WERI-Rb-1 (cell line): ENCODE results near the gene FASTK.

Experiments
- DNase-seq: peaks from one replicate; pipeline ENCODE4 v3.0.0-alpha.2; 2020
- H3K27ac ChIP-seq: fragments of 250-450 bp; sonication (Bioruptor Pico); 2 replicates; pipeline ENCODE4 v1.5.1; 2020; ENCODE audit warnings: mild to moderate bottlenecking, moderate library complexity
- H3K27me3 ChIP-seq: fragments of 250-450 bp; sonication (Bioruptor Pico); 2 replicates; pipeline ENCODE4 v1.5.1; 2021; ENCODE audit warnings: mild to moderate bottlenecking, low read depth, moderate library complexity; ENCODE audit not compliant: insufficient read depth, severe bottlenecking
- H3K36me3 ChIP-seq: fragments of 250-450 bp; sonication (Bioruptor Pico); 2 replicates; pipeline ENCODE4 v1.5.1; 2020; ENCODE audit warnings: mild to moderate bottlenecking, moderate library complexity
- H3K4me3 ChIP-seq: 2 replicates; pipeline ENCODE4 v1.5.1; 2011; ENCODE audit warnings: low read depth, mild to moderate bottlenecking, control low read depth, low read length
- H3K9me3 ChIP-seq: fragments of 250-450 bp; sonication (Bioruptor Pico); 2 replicates; pipeline ENCODE4 v1.5.1; 2021; ENCODE audit warnings: mild to moderate bottlenecking, moderate library complexity; ENCODE audit not compliant: severe bottlenecking
- TF ChIP-seq, protein P1 (sequence below): IDR thresholded peaks from 2 replicates; pipeline ENCODE4 v1.5.1; 2011; ENCODE audit warnings: low read depth, mild to moderate bottlenecking, control low read depth, inconsistent platforms, low read length

The FASTK gene

DNA sequence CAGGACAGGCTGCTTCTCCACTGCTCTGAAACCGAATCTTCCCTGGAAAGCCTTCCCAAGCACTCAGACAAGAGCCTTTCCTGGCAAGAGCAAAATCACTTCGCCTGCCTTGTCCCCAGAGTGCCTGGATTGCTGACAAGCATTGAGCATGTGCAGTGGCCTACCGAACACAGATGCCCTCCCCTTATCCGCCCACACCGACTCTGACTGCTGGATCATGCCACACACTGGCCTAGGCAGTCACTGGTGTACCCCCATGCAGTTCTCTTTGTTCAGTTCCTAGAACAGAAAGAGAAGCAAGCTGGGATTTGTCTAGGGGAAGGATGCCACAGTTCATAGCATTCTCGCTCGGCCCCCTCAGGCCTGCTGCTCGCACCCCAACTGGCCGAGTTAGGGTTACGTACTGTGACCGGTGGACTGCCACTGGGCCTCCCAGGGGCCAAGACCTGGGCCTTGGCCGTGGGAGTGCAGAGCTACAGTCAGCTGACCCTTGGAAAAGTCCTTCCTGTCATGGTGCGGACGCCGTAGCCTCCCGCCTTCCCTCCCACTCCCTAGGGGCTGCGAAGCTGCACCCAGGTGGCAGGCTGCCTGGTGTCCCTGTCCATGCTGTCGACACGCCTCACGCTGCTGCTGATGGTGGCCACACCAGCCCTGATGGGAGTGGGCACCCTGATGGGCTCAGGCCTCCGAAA lies 45.4 kb downstream of the FASTK start:
- H3K27me3 ChIP-seq = no peaks in the 10 kb centered on the region
- peaks cover 9% of the 10 kb centered on the region for H3K36me3 ChIP-seq
- no peak for DNase-seq
- no peak overlapping the region for H3K4me3 ChIP-seq
- H3K27ac ChIP-seq = no peak overlapping the region
- H3K9me3 ChIP-seq = no peaks in the 10 kb centered on the region
- TF ChIP-seq, protein P1, sequence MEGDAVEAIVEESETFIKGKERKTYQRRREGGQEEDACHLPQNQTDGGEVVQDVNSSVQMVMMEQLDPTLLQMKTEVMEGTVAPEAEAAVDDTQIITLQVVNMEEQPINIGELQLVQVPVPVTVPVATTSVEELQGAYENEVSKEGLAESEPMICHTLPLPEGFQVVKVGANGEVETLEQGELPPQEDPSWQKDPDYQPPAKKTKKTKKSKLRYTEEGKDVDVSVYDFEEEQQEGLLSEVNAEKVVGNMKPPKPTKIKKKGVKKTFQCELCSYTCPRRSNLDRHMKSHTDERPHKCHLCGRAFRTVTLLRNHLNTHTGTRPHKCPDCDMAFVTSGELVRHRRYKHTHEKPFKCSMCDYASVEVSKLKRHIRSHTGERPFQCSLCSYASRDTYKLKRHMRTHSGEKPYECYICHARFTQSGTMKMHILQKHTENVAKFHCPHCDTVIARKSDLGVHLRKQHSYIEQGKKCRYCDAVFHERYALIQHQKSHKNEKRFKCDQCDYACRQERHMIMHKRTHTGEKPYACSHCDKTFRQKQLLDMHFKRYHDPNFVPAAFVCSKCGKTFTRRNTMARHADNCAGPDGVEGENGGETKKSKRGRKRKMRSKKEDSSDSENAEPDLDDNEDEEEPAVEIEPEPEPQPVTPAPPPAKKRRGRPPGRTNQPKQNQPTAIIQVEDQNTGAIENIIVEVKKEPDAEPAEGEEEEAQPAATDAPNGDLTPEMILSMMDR = no peak

DNA sequence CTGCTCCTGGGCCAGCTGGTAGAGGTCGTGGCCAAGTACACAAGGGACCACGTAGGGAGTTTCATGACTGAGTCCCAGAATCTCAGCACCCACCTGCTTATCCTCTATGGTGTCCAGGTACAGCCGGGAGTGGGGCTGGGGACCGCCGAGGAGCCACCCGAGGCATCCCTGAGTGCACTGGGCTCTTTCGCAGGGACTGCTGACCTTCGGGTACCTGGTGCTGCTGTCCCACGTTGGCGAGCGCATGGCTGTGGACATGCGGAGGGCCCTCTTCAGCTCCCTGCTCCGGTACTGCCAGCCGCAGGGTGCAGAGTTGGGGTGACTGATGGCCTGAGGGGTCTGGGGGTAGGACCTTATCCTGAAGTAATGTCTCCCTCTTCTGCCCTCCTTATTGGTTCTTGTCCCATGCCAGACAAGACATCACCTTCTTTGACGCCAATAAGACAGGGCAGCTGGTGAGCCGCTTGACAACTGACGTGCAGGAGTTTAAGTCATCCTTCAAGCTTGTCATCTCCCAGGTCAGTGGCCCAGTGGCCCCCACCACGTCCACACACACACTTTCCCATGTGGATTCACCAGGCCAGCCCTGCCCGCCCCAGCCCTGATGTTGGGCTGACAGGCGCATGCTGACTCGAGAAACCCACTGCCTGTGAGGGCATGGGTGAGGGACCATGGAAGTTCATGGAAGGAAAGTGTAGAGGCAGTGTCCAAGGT lies 46.1 kb downstream of the FASTK start:
- TF ChIP-seq, protein P1 = no peak
- H3K27me3 ChIP-seq = no peaks in the 10 kb centered on the region
- no peak overlapping the region for H3K27ac ChIP-seq
- no peak overlapping the region for H3K4me3 ChIP-seq
- H3K36me3 ChIP-seq = peaks cover 9% of the 10 kb centered on the region
- no peak for DNase-seq
- no peaks in the 10 kb centered on the region for H3K9me3 ChIP-seq

DNA sequence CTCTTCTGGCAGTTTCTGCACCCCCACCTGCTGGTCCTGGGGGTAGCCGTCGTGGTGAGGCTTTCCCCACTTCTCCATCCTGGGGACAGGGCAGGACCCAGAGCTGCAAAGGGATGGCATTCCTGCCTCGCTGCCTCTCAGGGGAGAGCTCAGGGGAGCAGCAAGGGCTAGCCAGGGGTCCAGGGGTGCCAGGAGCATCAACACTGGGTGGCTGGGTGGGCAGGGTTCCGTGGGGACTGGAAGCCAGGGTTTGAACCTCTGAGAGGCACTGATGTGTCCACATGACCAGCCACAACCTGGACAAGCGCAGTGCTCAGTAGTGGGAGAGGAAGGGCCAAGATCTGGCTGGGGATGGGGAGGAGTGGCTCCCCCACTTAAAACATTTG lies 46.8 kb downstream of the FASTK start:
- DNase-seq = no peak
- TF ChIP-seq, protein P1 = no peak
- Histone ChIP-seq H3K9me3 (no peaks in the 10 kb centered on the region), H3K4me3 (no peak overlapping the region), H3K36me3 (peaks cover 9% of the 10 kb centered on the region), H3K27me3 (no peaks in the 10 kb centered on the region), H3K27ac (no peak overlapping the region)

GRCh38 chr7:151032936-151033863 lies 47.4 kb downstream of the FASTK start:
- H3K36me3 ChIP-seq = peaks cover 9% of the 10 kb centered on the region
- no peak overlapping the region for H3K27ac ChIP-seq
- no peaks in the 10 kb centered on the region for H3K9me3 ChIP-seq
- no peak overlapping the region for H3K4me3 ChIP-seq
- TF ChIP-seq, protein P1 = peak; percentile 47
- H3K27me3 ChIP-seq = no peaks in the 10 kb centered on the region
- peak; percentile 50 for DNase-seq

DNA sequence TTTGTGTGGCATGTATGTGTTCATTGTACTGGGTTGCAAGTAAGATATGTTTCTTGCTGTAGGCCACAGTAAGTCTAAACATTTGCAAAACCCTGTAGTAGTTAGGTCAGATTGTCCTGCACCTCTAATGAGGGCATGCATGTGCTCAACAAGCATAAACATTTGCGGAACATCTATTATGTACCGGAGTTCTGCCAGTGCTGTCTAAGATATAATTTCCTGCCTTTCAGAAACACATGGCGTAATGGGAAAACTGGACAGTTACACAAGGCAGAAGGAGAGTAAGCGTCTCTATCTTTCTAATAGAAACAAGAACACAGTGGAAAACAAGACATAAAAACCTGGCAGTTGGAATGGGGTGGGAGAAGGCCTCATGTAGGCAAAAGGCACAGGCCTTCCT lies 49.6 kb downstream of the FASTK start:
- TF ChIP-seq, protein P1 = no peak
- peaks cover 9% of the 10 kb centered on the region for H3K36me3 ChIP-seq
- H3K4me3 ChIP-seq = no peak overlapping the region
- no peaks in the 10 kb centered on the region for H3K27me3 ChIP-seq
- DNase-seq = no peak
- no peaks in the 10 kb centered on the region for H3K9me3 ChIP-seq
- H3K27ac ChIP-seq = no peak overlapping the region
